Spleen (tissue), 11 donors: Measurements from ENCODE around the gene GIGYF1. TPM values are rescaled to one million over a fixed set of nuclear protein-coding genes. Genes with fewer than 3 reads are reported as not detected.
A peak's percentile ranks its signal among the peaks of the same experiment; 100 is the strongest.

Experiments used
- DNase-seq: peaks from one replicate; pipeline ENCODE4 v3.0.0-alpha.2; 2020
- H3K27ac ChIP-seq, 8 donors: fragments of 200-600 bp; sonication (generic) in 7 of 8; 1 replicate in 4 of 8; 2 replicates in 4 of 8; pipeline versions ENCODE4 v1.5.0 to v1.8.0; 2016 to 2021; ENCODE audit warnings: inconsistent platforms in 4 of 8, mild to moderate bottlenecking in 4 of 8, moderate library complexity in 1 of 8
- H3K27me3 ChIP-seq, 7 donors: fragments of 200-600 bp; sonication (generic) in 6 of 7; replicated peaks in 1 of 7; 1 replicate in 4 of 7; 2 replicates in 3 of 7; pipeline versions ENCODE4 v1.5.0 to v1.8.0; 2016 to 2021; ENCODE audit warnings: inconsistent platforms in 3 of 7, mild to moderate bottlenecking in 1 of 7
- H3K36me3 ChIP-seq, 6 donors: fragments of 200-600 bp; sonication (generic) in 5 of 6; 1 replicate in 4 of 6; 2 replicates in 2 of 6; pipeline versions ENCODE4 v1.5.0 to v1.8.0; 2016 to 2021; ENCODE audit warnings: inconsistent platforms in 2 of 6
- H3K4me1 ChIP-seq, 6 donors: fragments of 200-600 bp; sonication (generic) in 5 of 6; 1 replicate in 3 of 6; 2 replicates in 3 of 6; pipeline versions ENCODE4 v1.5.0 to v1.8.0; 2016 to 2021; ENCODE audit warnings: inconsistent platforms in 3 of 6
- H3K4me3 ChIP-seq, 8 donors: fragments of 200-600 bp; sonication (generic) in 7 of 8; 1 replicate in 4 of 8; 2 replicates in 4 of 8; pipeline versions ENCODE4 v1.5.0 to v1.8.0; 2016 to 2021; ENCODE audit warnings: inconsistent platforms in 4 of 8, mild to moderate bottlenecking in 4 of 8, moderate library complexity in 2 of 8
- H3K9me3 ChIP-seq, 8 donors: fragments of 200-600 bp; sonication (generic) in 7 of 8; 1 replicate in 4 of 8; 2 replicates in 4 of 8; pipeline versions ENCODE4 v1.5.0 to v1.8.0; 2016 to 2021; ENCODE audit warnings: inconsistent platforms in 4 of 8
- CTCF ChIP-seq, 11 experiments: fragments of 200-600 bp in 7 of 11; fragments of 450-650 bp in 4 of 11; sonication (generic) in 4 of 11; IDR thresholded peaks in 8 of 11; conservative IDR thresholded peaks in 3 of 11; 1 replicate in 7 of 11; 2 replicates in 4 of 11; pipeline versions ENCODE4 v1.4.0 to v1.8.0; 2016 to 2021; ENCODE audit warnings: antibody characterized with exemption in 11 of 11, inconsistent platforms in 4 of 11, mild to moderate bottlenecking in 1 of 11
- POLR2A ChIP-seq, 3 donors: fragments of 450-650 bp; IDR thresholded peaks; one replicate each; pipeline ENCODE4 v1.5.1; 2017; ENCODE audit warnings: antibody characterized with exemption in 3 of 3, mild to moderate bottlenecking in 1 of 3
- POLR2AphosphoS5 ChIP-seq, 3 donors: sonication (generic); formaldehyde crosslinking; IDR thresholded peaks; one replicate each; pipeline ENCODE4 v1.5.1; 2017; ENCODE audit warnings: antibody characterized with exemption in 3 of 3
- WGBS, 5 donors: extraction: QIAGEN DNeasy Blood & Tissue Kit in 3 of 5; methylation state at CpG; one replicate each; pipeline versions ENCODE4 v1.1.5 to v1.1.7; 2013 to 2018; 5-methylcytosine and 5-hydroxymethylcytosine counted together
- intact Hi-C: fragments of 100-400 bp; cut with DNase I; formaldehyde crosslinking; loops from one replicate; pipeline ENCODE4 v1.15.0; 2023; ENCODE audit warnings: low total_unique reads
- polyA plus RNA-seq, 3 donors: library from polyadenylated mRNA; stranded (reverse); fragments of 200-250 nt; gene quantifications; one replicate each; pipeline ENCODE4 v1.2.1, GENCODE V29; 2013
- total RNA-seq, 7 donors: library from RNA; depleted of rRNA in 3 of 7; stranded (reverse); fragments of >200 nt in 3 of 7; fragmentation: NEBNext Ultra II Directional in 4 of 7; extraction: Animal tissue kit (Norgen Biotek cat#: 25700) in 4 of 7; gene quantifications; one replicate each; pipeline versions ENCODE4 v1.1.0 to v1.2.1, GENCODE V29; 2016 to 2021
- donor health status: healthy with polysubstance abuse.
- donor health status: DM: no; HTN: no; CAD: no; lungs with moderate emphysema.
- donor health status: DM: no; HTN: no; CAD: no.
- donor health status: Bipolar disorder and iron deficiency.
- donor health status: healthy.
- donor health status: DM: no; HTN: no; CAD: no.
- donor health status: DM: yes; HTN: yes; CAD: no.

The GIGYF1 gene
- total and polyA plus RNA-seq, 10 donors = 15.4 to 102 (median 54.6) TPM

- 84 to 94% (median 88%) methylated on average over 17 of the region's 17 CpGs for WGBS, 5 donors
- DNase-seq = no peak
- Histone ChIP-seq H3K27me3 (peaks cover 0 to 30% (median 11%) of the 10 kb centered on the region in 7 donors), H3K27ac (no peak overlapping the region), H3K36me3 (no peaks in the 10 kb centered on the region), H3K4me3 (no peak overlapping the region), H3K4me1 (peaks cover 0 to 4% (median 0%) of the 10 kb centered on the region in 6 donors), H3K9me3 (no peaks in the 10 kb centered on the region)
- no peak for TF ChIP-seq POLR2A (IDR thresholded peaks at IDR 0.05)
- TF ChIP-seq POLR2AphosphoS5 (IDR thresholded peaks at IDR 0.05) = no peak
- TF ChIP-seq CTCF (IDR thresholded peaks at IDR 0.05 in 8 of 11, conservative IDR thresholded peaks at IDR 0.05 in 3 of 11) = no peak
- intact Hi-C loops = no loop called here
Observed at GRCh38 chr7:100639995-100640516, 54.0 kb downstream of the GIGYF1 start.

- Histone ChIP-seq H3K36me3 (no peaks in the 10 kb centered on the region), H3K27ac (peak overlapping the region in 5 of 8 donors; percentile 37 to 81 (median 57)), H3K9me3 (no peaks in the 10 kb centered on the region), H3K4me3 (peak overlapping the region; percentile 50 to 89 (median 57)), H3K27me3 (peaks cover 0 to 30% (median 8%) of the 10 kb centered on the region in 7 donors), H3K4me1 (peaks cover 0 to 20% (median 11%) of the 10 kb centered on the region in 6 donors)
- intact Hi-C loops = no loop called here
- TF ChIP-seq POLR2A (IDR thresholded peaks at IDR 0.05) (no peak), CTCF (IDR thresholded peaks at IDR 0.05 in 8 of 11, conservative IDR thresholded peaks at IDR 0.05 in 3 of 11) (peak in 8 of 11 experiments; percentile 14 to 55 (median 38)), POLR2AphosphoS5 (IDR thresholded peaks at IDR 0.05) (peak; percentile 48 to 67 (median 57))
- peak; percentile 88 for DNase-seq
- 2 to 4% (median 3%) methylated on average over 26 to 72 of the region's 72 CpGs for WGBS, 5 donors
Observed at GRCh38 chr7:100632951-100633717, 60.9 kb downstream of the GIGYF1 start.

GRCh38 chr7:100630066-100630465 is 64.0 kb downstream of the GIGYF1 start:
- peaks cover 0 to 33% (median 8%) of the 10 kb centered on the region in 7 donors for H3K27me3 ChIP-seq
- intact Hi-C loops = no loop called here
- no peaks in the 10 kb centered on the region for H3K36me3 ChIP-seq
- no peak for TF ChIP-seq POLR2AphosphoS5 (IDR thresholded peaks at IDR 0.05)
- TF ChIP-seq CTCF (IDR thresholded peaks at IDR 0.05 in 8 of 11, conservative IDR thresholded peaks at IDR 0.05 in 3 of 11) = no peak
- TF ChIP-seq POLR2A (IDR thresholded peaks at IDR 0.05) = no peak
- no peak overlapping the region for H3K27ac ChIP-seq
- no peak for DNase-seq
- 88 to 99% (median 92%) methylated on average over 4 of the region's 4 CpGs for WGBS, 5 donors
- no peaks in the 10 kb centered on the region for H3K9me3 ChIP-seq
- H3K4me3 ChIP-seq = no peak overlapping the region
- peaks cover 4 to 39% (median 23%) of the 10 kb centered on the region in 6 donors for H3K4me1 ChIP-seq

Other genes with a start within 250 kb of the GIGYF1 start
- 1 to 10 TPM in 5 of 7 donors, not detected in 2; 1.3 to 4.6 (median 1.9) TPM for gene SPACDR, start 230.0 kb downstream of the GIGYF1 start, total RNA-seq
- gene SPACDR, start 230.0 kb downstream of the GIGYF1 start, polyA plus RNA-seq = 1 to 10 TPM in 2 of 3 donors, under 1 TPM in 1; 0.65 to 2.1 (median 1.2) TPM
- gene TSC22D4, start 215.0 kb downstream of the GIGYF1 start, total RNA-seq = 100 to 1,000 TPM in 3 of 7 donors, 10 to 100 TPM in 4; 67.1 to 119 (median 98.8) TPM
- 100 to 1,000 TPM in 1 of 3 donors, 10 to 100 TPM in 2; 57.2 to 105 (median 83.9) TPM for gene TSC22D4, start 215.0 kb downstream of the GIGYF1 start, polyA plus RNA-seq
- gene NYAP1, start 210.3 kb downstream of the GIGYF1 start, total RNA-seq = 1 to 10 TPM in 3 of 7 donors, under 1 TPM in 3, not detected in 1; 0.32 to 2.1 (median 1.2) TPM
- under 1 TPM; 0.07 to 0.54 (median 0.14) TPM for gene NYAP1, start 210.3 kb downstream of the GIGYF1 start, polyA plus RNA-seq
- gene AGFG2, start 155.0 kb downstream of the GIGYF1 start, total RNA-seq = 100 to 1,000 TPM in 1 of 7 donors, 10 to 100 TPM in 6; 28.2 to 110 (median 52.3) TPM
- gene AGFG2, start 155.0 kb downstream of the GIGYF1 start, polyA plus RNA-seq = 10 to 100 TPM; 14.2 to 57.1 (median 17.4) TPM
- gene SAP25, start 120.3 kb downstream of the GIGYF1 start, total RNA-seq = 10 to 100 TPM; 11.0 to 28.4 (median 21.1) TPM
- gene SAP25, start 120.3 kb downstream of the GIGYF1 start, polyA plus RNA-seq = 10 to 100 TPM; 25.3 to 75.6 (median 50.6) TPM
- 100 to 1,000 TPM; 145 to 333 (median 186) TPM for gene LRCH4, start 108.1 kb downstream of the GIGYF1 start, total RNA-seq
- 100 to 1,000 TPM; 151 to 310 (median 269) TPM for gene LRCH4, start 108.1 kb downstream of the GIGYF1 start, polyA plus RNA-seq
- gene FBXO24, start 107.9 kb downstream of the GIGYF1 start, total RNA-seq = 1 to 10 TPM in 4 of 7 donors, under 1 TPM in 2, not detected in 1; 0.54 to 1.5 (median 1.2) TPM
- 1 to 10 TPM in 2 of 3 donors, under 1 TPM in 1; 0.67 to 1.6 (median 1.2) TPM for gene FBXO24, start 107.9 kb downstream of the GIGYF1 start, polyA plus RNA-seq
- 10 to 100 TPM in 6 of 7 donors, 1 to 10 TPM in 1; 7.1 to 31.4 (median 21.9) TPM for gene PCOLCE, start 91.9 kb downstream of the GIGYF1 start, total RNA-seq
- gene PCOLCE, start 91.9 kb downstream of the GIGYF1 start, polyA plus RNA-seq = 10 to 100 TPM; 29.0 to 38.7 (median 30.2) TPM
- gene MOSPD3, start 81.7 kb downstream of the GIGYF1 start, total RNA-seq = 10 to 100 TPM; 13.4 to 20.4 (median 16.0) TPM
- gene MOSPD3, start 81.7 kb downstream of the GIGYF1 start, polyA plus RNA-seq = 10 to 100 TPM; 11.2 to 16.8 (median 13.9) TPM
- 1 to 10 TPM; 1.9 to 6.6 (median 2.4) TPM for gene TFR2, start 52.7 kb downstream of the GIGYF1 start, total RNA-seq
- gene TFR2, start 52.7 kb downstream of the GIGYF1 start, polyA plus RNA-seq = 1 to 10 TPM; 1.7 to 1.9 (median 1.8) TPM
- not detected for gene ACTL6B, start 37.8 kb downstream of the GIGYF1 start, total RNA-seq
- not detected for gene ACTL6B, start 37.8 kb downstream of the GIGYF1 start, polyA plus RNA-seq
- gene GNB2, start 20.5 kb downstream of the GIGYF1 start, total RNA-seq = 100 to 1,000 TPM; 207 to 342 (median 270) TPM
- 100 to 1,000 TPM; 104 to 195 (median 121) TPM for gene GNB2, start 20.5 kb downstream of the GIGYF1 start, polyA plus RNA-seq
- 10 to 100 TPM; 14.9 to 22.8 (median 17.2) TPM for gene POP7, start 11.9 kb upstream of the GIGYF1 start, total RNA-seq
- 10 to 100 TPM; 30.6 to 39.1 (median 38.2) TPM for gene POP7, start 11.9 kb upstream of the GIGYF1 start, polyA plus RNA-seq
- gene EPO, start 26.2 kb upstream of the GIGYF1 start, total RNA-seq = under 1 TPM in 1 of 7 donors, not detected in 6; 0.42 TPM
- gene EPO, start 26.2 kb upstream of the GIGYF1 start, polyA plus RNA-seq = under 1 TPM; 0.06 to 0.26 (median 0.13) TPM
- not detected for gene ZAN, start 39.3 kb upstream of the GIGYF1 start, total RNA-seq
- gene ZAN, start 39.3 kb upstream of the GIGYF1 start, polyA plus RNA-seq = under 1 TPM in 1 of 3 donors, not detected in 2; under 0.01 TPM
- gene EPHB4, start 133.3 kb upstream of the GIGYF1 start, total RNA-seq = 100 to 1,000 TPM in 5 of 7 donors, 10 to 100 TPM in 2; 82.9 to 157 (median 109) TPM
- 10 to 100 TPM; 14.8 to 34.7 (median 21.4) TPM for gene EPHB4, start 133.3 kb upstream of the GIGYF1 start, polyA plus RNA-seq
- 100 to 1,000 TPM in 1 of 7 donors, 10 to 100 TPM in 6; 34.4 to 109 (median 55.7) TPM for gene SLC12A9, start 158.5 kb upstream of the GIGYF1 start, total RNA-seq
- gene SLC12A9, start 158.5 kb upstream of the GIGYF1 start, polyA plus RNA-seq = 10 to 100 TPM; 17.0 to 48.4 (median 39.3) TPM
- 10 to 100 TPM; 17.6 to 30.2 (median 22.2) TPM for gene TRIP6, start 173.1 kb upstream of the GIGYF1 start, total RNA-seq
- gene TRIP6, start 173.1 kb upstream of the GIGYF1 start, polyA plus RNA-seq = 10 to 100 TPM; 12.4 to 22.4 (median 14.8) TPM
- gene SRRT, start 180.9 kb upstream of the GIGYF1 start, total RNA-seq = 100 to 1,000 TPM in 4 of 7 donors, 10 to 100 TPM in 3; 67.0 to 160 (median 132) TPM
- gene SRRT, start 180.9 kb upstream of the GIGYF1 start, polyA plus RNA-seq = 100 to 1,000 TPM in 1 of 3 donors, 10 to 100 TPM in 2; 54.7 to 104 (median 92.6) TPM
- gene UFSP1, start 195.5 kb upstream of the GIGYF1 start, total RNA-seq = 1 to 10 TPM; 1.3 to 5.6 (median 2.8) TPM
- gene UFSP1, start 195.5 kb upstream of the GIGYF1 start, polyA plus RNA-seq = 1 to 10 TPM; 4.2 to 6.9 (median 5.1) TPM
- gene ACHE, start 201.6 kb upstream of the GIGYF1 start, total RNA-seq = 10 to 100 TPM in 1 of 7 donors, 1 to 10 TPM in 6; 2.1 to 10.8 (median 4.4) TPM
- 1 to 10 TPM; 2.0 to 3.7 (median 3.1) TPM for gene ACHE, start 201.6 kb upstream of the GIGYF1 start, polyA plus RNA-seq